Pancreas (tissue), 10 donors: ENCODE measurements around the gene NHLRC2. TPM values are rescaled to one million over a fixed set of nuclear protein-coding genes. Genes with fewer than 3 reads are reported as not detected.

Source experiments
- ATAC-seq, 4 donors: fragments of 200-7000 bp; cut with Tn5 transposase; one replicate each; pipeline versions ENCODE4 v1.8.0 to v1.9.1; 2020; ENCODE audit warnings: mild to moderate bottlenecking in 4 of 4, moderate library complexity in 4 of 4
- DNase-seq, 6 donors: peaks; one replicate each; pipeline ENCODE4 v3.0.0-alpha.2; 2020
- FAIRE-seq: peaks from 2 replicates; lab custom pipeline; 2012; peaks lifted over from hg19 to GRCh38; lab: Jason Lieb, UNC
- H3K27ac ChIP-seq, 4 donors: fragments of 200-600 bp; sonication (generic); 1 replicate in 3 of 4; 2 replicates in 1 of 4; pipeline versions ENCODE4 v1.5.0 to v1.8.0; 2020
- H3K27me3 ChIP-seq, 4 donors: fragments of 200-600 bp; one replicate each; pipeline ENCODE4 v1.8.0; 2021
- H3K36me3 ChIP-seq, 3 donors: fragments of 200-600 bp; sonication (generic) in 1 of 3; one replicate each; pipeline versions ENCODE4 v1.5.0 to v1.8.0; 2020 to 2021
- H3K4me1 ChIP-seq, 3 donors: fragments of 200-600 bp; one replicate each; pipeline ENCODE4 v1.8.0; 2021
- H3K4me3 ChIP-seq, 4 donors: fragments of 200-600 bp; sonication (generic) in 2 of 4; one replicate each; pipeline versions ENCODE4 v1.5.0 to v1.8.0; 2020 to 2021
- H3K9me3 ChIP-seq, 4 donors: fragments of 200-600 bp; one replicate each; pipeline ENCODE4 v1.8.0; 2021
- WGBS, 2 donors: extraction: QIAGEN DNeasy Blood & Tissue Kit; methylation state at CpG; one replicate each; pipeline ENCODE4 v1.1.7; 2013; 5-methylcytosine and 5-hydroxymethylcytosine counted together
- intact Hi-C, 3 donors: fragments of 100-400 bp; cut with DNase I; formaldehyde crosslinking; loops; one replicate each; pipeline versions ENCODE4 v1.11.1 to v1.14.2; 2022
- polyA plus RNA-seq, 2 donors: library from polyadenylated mRNA; stranded (reverse); fragments of 200-250 nt; gene quantifications; one replicate each; pipeline ENCODE4 v1.2.3, GENCODE V29; 2013
- total RNA-seq, 6 donors: library from RNA; stranded (reverse); fragmentation: NEBNext Ultra II Directional in 4 of 6; extraction: Animal tissue kit (Norgen Biotek cat#: 25700) in 4 of 6; gene quantifications; one replicate each; pipeline versions ENCODE4 v1.2.1 to v1.2.4, GENCODE V29; 2021 to 2023
- TF ChIP-seq, protein P1 (sequence below), 4 donors: fragments of 200-600 bp; sonication (generic) in 3 of 4; IDR thresholded peaks; one replicate each; pipeline versions ENCODE4 v1.5.0 to v1.8.0; 2021; ENCODE audit warnings: antibody characterized with exemption in 4 of 4
- donor health status: healthy with polysubstance abuse.
- donor health status: DM: no; HTN: no; CAD: no; lungs with moderate emphysema.
- donor health status: DM: no; HTN: no; CAD: no.
- donor health status: control.
- donor health status: control.
- donor health status: Bipolar disorder and iron deficiency.
- donor health status: DM: yes; HTN: yes; CAD: no.
- donor health status: DM: no; HTN: no; CAD: no.
- donor health status: DM: no; HTN: no; CAD: no.
- donor health status: DM: yes; HTN: yes; CAD: no.

Gene NHLRC2
- total and polyA plus RNA-seq, 8 donors: 4.3 to 24.0 (median 17.4) TPM

DNA sequence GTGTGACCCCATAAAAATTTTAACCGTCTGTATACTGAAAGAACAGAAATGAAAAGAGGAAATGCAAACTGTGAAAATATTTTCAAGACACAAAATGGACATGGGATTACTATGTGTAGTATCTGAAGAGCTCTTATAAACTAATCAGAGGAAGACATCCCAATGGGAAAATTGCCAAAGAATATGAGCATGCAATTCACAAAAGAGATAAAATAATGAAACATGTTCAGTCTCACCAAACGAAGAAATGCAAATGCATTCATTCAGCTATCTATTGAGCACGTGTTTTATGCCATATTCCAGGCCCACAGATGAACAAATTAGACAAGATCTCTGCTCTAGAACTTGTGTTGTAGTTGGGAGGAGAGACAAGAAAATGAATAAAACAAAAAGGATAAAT lies 63.2 kb downstream of the NHLRC2 start:
- TF ChIP-seq, protein P1, sequence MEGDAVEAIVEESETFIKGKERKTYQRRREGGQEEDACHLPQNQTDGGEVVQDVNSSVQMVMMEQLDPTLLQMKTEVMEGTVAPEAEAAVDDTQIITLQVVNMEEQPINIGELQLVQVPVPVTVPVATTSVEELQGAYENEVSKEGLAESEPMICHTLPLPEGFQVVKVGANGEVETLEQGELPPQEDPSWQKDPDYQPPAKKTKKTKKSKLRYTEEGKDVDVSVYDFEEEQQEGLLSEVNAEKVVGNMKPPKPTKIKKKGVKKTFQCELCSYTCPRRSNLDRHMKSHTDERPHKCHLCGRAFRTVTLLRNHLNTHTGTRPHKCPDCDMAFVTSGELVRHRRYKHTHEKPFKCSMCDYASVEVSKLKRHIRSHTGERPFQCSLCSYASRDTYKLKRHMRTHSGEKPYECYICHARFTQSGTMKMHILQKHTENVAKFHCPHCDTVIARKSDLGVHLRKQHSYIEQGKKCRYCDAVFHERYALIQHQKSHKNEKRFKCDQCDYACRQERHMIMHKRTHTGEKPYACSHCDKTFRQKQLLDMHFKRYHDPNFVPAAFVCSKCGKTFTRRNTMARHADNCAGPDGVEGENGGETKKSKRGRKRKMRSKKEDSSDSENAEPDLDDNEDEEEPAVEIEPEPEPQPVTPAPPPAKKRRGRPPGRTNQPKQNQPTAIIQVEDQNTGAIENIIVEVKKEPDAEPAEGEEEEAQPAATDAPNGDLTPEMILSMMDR (IDR thresholded peaks at IDR 0.05): no peak
- FAIRE-seq: no peak
- DNase-seq: no peak
- no peak for ATAC-seq
- 89 to 96% methylated on average over 3 of the region's 3 CpGs for WGBS, 2 donors
- Histone ChIP-seq H3K36me3 (no peaks in the 10 kb centered on the region), H3K27ac (no peak overlapping the region), H3K4me3 (no peak overlapping the region), H3K27me3 (no peaks in the 10 kb centered on the region), H3K4me1 (peaks cover 0 to 9% (median 0%) of the 10 kb centered on the region in 3 donors), H3K9me3 (no peaks in the 10 kb centered on the region)
- intact Hi-C loops: no loop called here

DNA sequence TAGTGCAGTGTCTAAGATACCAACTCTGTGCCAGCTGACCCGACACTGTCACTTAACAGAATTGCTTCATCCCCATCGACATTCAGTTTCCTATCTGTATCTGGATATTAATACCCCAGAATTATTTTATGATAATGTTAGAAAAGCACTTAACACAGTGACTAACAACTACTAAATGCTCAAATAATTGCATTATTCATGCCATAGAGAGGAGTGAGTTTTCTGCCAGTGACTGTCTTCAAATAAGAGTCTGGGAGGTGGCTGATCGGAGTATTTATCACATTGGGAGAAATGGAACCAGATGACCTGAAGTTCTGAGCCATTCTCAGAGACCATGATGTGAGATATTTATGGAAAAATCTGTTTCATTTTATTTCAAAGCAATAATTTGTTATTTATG lies 65.7 kb downstream of the NHLRC2 start:
- no peaks in the 10 kb centered on the region for H3K27me3 ChIP-seq
- DNase-seq: no peak
- peaks cover 0 to 9% (median 0%) of the 10 kb centered on the region in 3 donors for H3K4me1 ChIP-seq
- H3K9me3 ChIP-seq: no peaks in the 10 kb centered on the region
- H3K36me3 ChIP-seq: no peaks in the 10 kb centered on the region
- no peak for ATAC-seq
- no peak overlapping the region for H3K4me3 ChIP-seq
- FAIRE-seq: no peak
- no peak overlapping the region for H3K27ac ChIP-seq
- TF ChIP-seq, protein P1 (IDR thresholded peaks at IDR 0.05): no peak
- intact Hi-C loops: no loop called here
- WGBS, 2 donors: 76 to 81% methylated on average over 3 of the region's 3 CpGs

DNA sequence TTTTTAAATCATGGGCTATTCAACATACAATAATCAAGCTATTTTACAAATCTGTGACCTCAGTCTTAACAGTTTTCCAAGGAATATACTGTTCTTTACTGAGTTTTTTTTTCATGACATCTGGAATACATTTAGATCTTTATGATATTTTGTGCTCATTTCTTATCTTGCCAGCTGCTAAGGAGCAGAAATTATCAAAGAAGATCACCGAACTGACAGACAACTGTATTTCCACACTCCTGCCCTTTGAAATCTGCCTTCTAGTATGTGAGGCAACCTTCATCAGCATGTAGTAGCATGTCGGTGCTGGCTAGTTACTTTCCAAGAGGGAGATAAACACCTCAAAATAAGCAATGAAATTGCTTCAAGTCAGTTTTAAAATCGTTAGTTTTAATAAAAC lies 66.4 kb downstream of the NHLRC2 start:
- H3K4me1 ChIP-seq: peaks cover 0 to 9% (median 0%) of the 10 kb centered on the region in 3 donors
- TF ChIP-seq, protein P1 (IDR thresholded peaks at IDR 0.05): no peak
- DNase-seq: no peak
- no peaks in the 10 kb centered on the region for H3K27me3 ChIP-seq
- no peak for FAIRE-seq
- ATAC-seq: no peak
- no peaks in the 10 kb centered on the region for H3K9me3 ChIP-seq
- no peaks in the 10 kb centered on the region for H3K36me3 ChIP-seq
- no peak overlapping the region for H3K4me3 ChIP-seq
- WGBS, 2 donors: 39 to 41% methylated on average over 3 of the region's 3 CpGs
- H3K27ac ChIP-seq: no peak overlapping the region
- intact Hi-C loops: no loop called here

DNA sequence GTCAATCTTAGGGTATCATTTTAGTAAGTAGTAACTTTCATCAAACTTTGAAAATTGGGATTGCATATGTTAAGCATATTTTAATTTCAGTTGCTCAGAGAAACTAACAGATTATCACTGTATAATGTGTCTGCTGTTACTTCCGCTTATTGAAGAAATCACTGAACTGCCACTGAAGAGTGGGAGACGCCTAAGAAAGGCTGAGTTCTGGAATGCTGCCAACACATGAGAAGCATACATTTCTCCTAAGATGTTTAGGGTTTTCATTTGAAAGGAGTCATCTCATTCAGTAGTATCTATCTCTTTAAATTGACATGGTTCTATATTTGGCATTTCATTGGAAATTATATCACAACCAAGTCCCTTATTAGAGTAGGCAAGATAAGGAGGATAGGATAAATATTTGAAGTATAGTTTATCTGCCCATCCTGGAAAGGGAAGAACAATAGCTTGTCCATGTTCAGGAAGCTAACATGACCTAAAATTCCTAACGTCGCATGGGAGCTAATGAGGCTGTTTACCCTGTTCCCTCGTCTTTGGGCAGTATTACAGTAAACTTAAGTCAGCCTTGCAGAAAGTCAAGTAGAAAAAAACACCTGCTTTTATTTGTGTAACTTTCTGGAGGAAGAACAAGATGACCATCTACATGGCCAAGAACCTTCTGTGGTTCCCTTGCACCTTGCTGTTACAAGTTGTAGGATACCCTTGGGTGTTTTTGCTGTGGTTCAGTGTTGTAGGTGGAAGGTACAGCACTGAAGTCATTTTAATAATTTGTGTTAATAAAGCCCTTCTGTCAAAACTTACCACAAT lies 67.3 kb downstream of the NHLRC2 start:
- Histone ChIP-seq H3K9me3 (no peaks in the 10 kb centered on the region), H3K4me3 (no peak overlapping the region), H3K4me1 (peaks cover 0 to 9% (median 0%) of the 10 kb centered on the region in 3 donors), H3K27ac (no peak overlapping the region), H3K27me3 (no peaks in the 10 kb centered on the region), H3K36me3 (no peaks in the 10 kb centered on the region)
- intact Hi-C loops: no loop called here
- TF ChIP-seq, protein P1 (IDR thresholded peaks at IDR 0.05): no peak
- ATAC-seq (no peak), FAIRE-seq (no peak), DNase-seq (no peak)
- 40 to 42% methylated on average over 5 of the region's 5 CpGs for WGBS, 2 donors
